SK-N-SH (cell line): ENCODE data around the gene MYH10. TPM values are rescaled to one million over a fixed set of nuclear protein-coding genes. Genes with fewer than 3 reads are reported as not detected.

Experiments used
- CTCF ChIA-PET: fragments of 300-600, 350-600 bp; formaldehyde crosslinking; extraction: SDS; loops from one replicate; lab custom pipeline; 2021; lab: Yijun Ruan, JAX
- POLR2A ChIA-PET: fragments of 350-600 bp; sonication (Branson Sonifier 250); formaldehyde crosslinking; extraction: SDS; loops from one replicate; lab custom pipeline; 2020; ENCODE audit warnings: antibody characterized with exemption, inconsistent platforms; lab: Yijun Ruan, JAX
- DNase-seq: peaks from one replicate; pipeline ENCODE4 v3.0.0; 2012
- H2AFZ ChIP-seq: fragments of 200-600 bp; sonication (generic); 2 replicates; pipeline ENCODE4 v1.8.1; 2016; ENCODE audit warnings: antibody characterized with exemption, mild to moderate bottlenecking, low read depth
- H3F3A ChIP-seq: fragments of 200-600 bp; sonication (generic); replicated peaks from 2 replicates; pipeline ENCODE3; 2016; ENCODE audit warnings: antibody characterized with exemption, mild to moderate bottlenecking; ENCODE audit not compliant: insufficient read depth
- H3K27ac ChIP-seq, 2 experiments: fragments of 200-500 bp in 1 of 2; fragments of 200-600 bp in 1 of 2; sonication (Bioruptor generic) in 1 of 2; sonication (generic), shearing (Covaris generic) in 1 of 2; 2 replicates each; pipeline versions ENCODE4 v1.5.1 to v1.6.1; 2014 to 2016; ENCODE audit warnings: low read depth in 2 of 2, inconsistent platforms in 1 of 2, low read length in 1 of 2, mild to moderate bottlenecking in 1 of 2, mixed read lengths in 1 of 2
- H3K27me3 ChIP-seq: fragments of 200-600 bp; sonication (generic), shearing (Covaris generic); 2 replicates; pipeline ENCODE4 v1.6.1; 2016; ENCODE audit warnings: mixed run types; ENCODE audit not compliant: insufficient read depth
- H3K36me3 ChIP-seq, 2 experiments: fragments of 200-500 bp in 1 of 2; fragments of 200-600 bp in 1 of 2; sonication (Bioruptor generic) in 1 of 2; sonication (generic) in 1 of 2; replicated peaks in 1 of 2; 2 replicates each; pipeline versions ENCODE3 to v1.5.1; 2014 to 2016; ENCODE audit warnings: low read length in 1 of 2, mild to moderate bottlenecking in 1 of 2; ENCODE audit not compliant: insufficient read depth in 2 of 2, control insufficient read depth in 1 of 2
- H3K4me1 ChIP-seq, 2 experiments: fragments of 200-500 bp in 1 of 2; fragments of 200-600 bp in 1 of 2; sonication (Bioruptor generic) in 1 of 2; sonication (generic), shearing (Covaris generic) in 1 of 2; 2 replicates each; pipeline versions ENCODE4 v1.5.1 to v1.6.1; 2014 to 2016; ENCODE audit warnings: low read depth in 1 of 2, low read length in 1 of 2, mixed run types in 1 of 2; ENCODE audit not compliant: insufficient read depth in 2 of 2, control insufficient read depth in 1 of 2
- H3K4me2 ChIP-seq: fragments of 200-600 bp; sonication (generic), shearing (Covaris generic); 2 replicates; pipeline ENCODE4 v1.6.1; 2017; ENCODE audit warnings: mixed run types
- H3K4me3 ChIP-seq, 2 experiments: fragments of 200-500 bp in 1 of 2; fragments of 200-600 bp in 1 of 2; sonication (Bioruptor generic) in 1 of 2; sonication (generic), shearing (Covaris generic) in 1 of 2; 2 replicates each; pipeline versions ENCODE4 v1.5.1 to v1.8.1; 2014 to 2016; ENCODE audit warnings: low read depth in 2 of 2, inconsistent platforms in 1 of 2, low read length in 1 of 2, mild to moderate bottlenecking in 1 of 2, mixed read lengths in 1 of 2, moderate library complexity in 1 of 2
- H3K79me2 ChIP-seq: fragments of 200-600 bp; sonication (generic); 2 replicates; pipeline ENCODE4 v1.8.1; 2017; ENCODE audit warnings: mild to moderate bottlenecking; ENCODE audit not compliant: insufficient read depth
- H3K9ac ChIP-seq: fragments of 200-600 bp; sonication (generic); 2 replicates; pipeline ENCODE4 v1.6.1; 2017; ENCODE audit warnings: mixed run types
- H3K9me2 ChIP-seq: fragments of 200-600 bp; sonication (generic); 2 replicates; pipeline ENCODE4 v1.6.1; 2017; ENCODE audit warnings: mixed run types
- H3K9me3 ChIP-seq: fragments of 200-600 bp; sonication (generic); 2 replicates; pipeline ENCODE4 v1.6.1; 2017; ENCODE audit warnings: mixed run types, mild to moderate bottlenecking, moderate library complexity
- H4K20me1 ChIP-seq: fragments of 200-600 bp; sonication (generic); 2 replicates; pipeline ENCODE4 v1.6.1; 2017; ENCODE audit warnings: mild to moderate bottlenecking, mixed run types; ENCODE audit not compliant: insufficient read depth
- FOXJ3 ChIP-seq: sonication (generic); formaldehyde crosslinking; IDR thresholded peaks from 2 replicates; pipeline ENCODE4 v1.5.1; 2020; ENCODE audit warnings: mild to moderate bottlenecking, missing genetic modification reagents
- FOXM1 ChIP-seq: IDR thresholded peaks from 2 replicates; pipeline ENCODE4 v1.4.0; 2012; ENCODE audit warnings: low read depth, mild to moderate bottlenecking
- GATA2 ChIP-seq: sonication (generic); formaldehyde crosslinking; IDR thresholded peaks from 2 replicates; pipeline ENCODE4 v1.5.0; 2020; ENCODE audit warnings: mild to moderate bottlenecking, missing genetic modification reagents
- JUND ChIP-seq: IDR thresholded peaks from 2 replicates; pipeline ENCODE4 v1.4.0; 2012
- MAX ChIP-seq: IDR thresholded peaks from 2 replicates; pipeline ENCODE4 v1.4.0; 2012; ENCODE audit warnings: low read depth
- MEF2A ChIP-seq: IDR thresholded peaks from 2 replicates; pipeline ENCODE4 v1.4.0; 2012; ENCODE audit warnings: low read depth, borderline replicate concordance
- MXI1 ChIP-seq: IDR thresholded peaks from 2 replicates; pipeline ENCODE4 v1.6.1; 2012; ENCODE audit warnings: mild to moderate bottlenecking, low read depth, low read length, improper control_type of control experiment
- NRF1 ChIP-seq: IDR thresholded peaks from 2 replicates; pipeline ENCODE4 v1.6.1; 2012; ENCODE audit warnings: low read depth, mild to moderate bottlenecking, low read length
- PBX3 ChIP-seq: IDR thresholded peaks from 2 replicates; pipeline ENCODE4; 2012
- RCOR1 ChIP-seq: fragments of 150-350 bp; IDR thresholded peaks from 2 replicates; pipeline ENCODE4 v1.6.1; 2017; ENCODE audit warnings: antibody characterized with exemption, low read length
- SIN3A ChIP-seq: IDR thresholded peaks from 2 replicates; pipeline ENCODE4 v1.6.1; 2012; ENCODE audit warnings: low read depth, mild to moderate bottlenecking, low read length, moderate library complexity, borderline replicate concordance
- ZBTB33 ChIP-seq: IDR thresholded peaks from 2 replicates; pipeline ENCODE4 v1.4.0; 2012; ENCODE audit warnings: low read depth, borderline replicate concordance
- WGBS: methylation state at CpG from one replicate; pipeline ENCODE4 v1.1.6; 2017; ENCODE audit warnings: low lambda C conversion rate; 5-methylcytosine and 5-hydroxymethylcytosine counted together
- polyA plus RNA-seq, 3 experiments: library from polyadenylated mRNA; depleted of rRNA; stranded (reverse); fragments of >200 nt; gene quantifications; 2 replicates each; pipeline ENCODE4 v1.2.3, GENCODE V29; 2012
- TF ChIP-seq, protein P1 (sequence below): IDR thresholded peaks from 2 replicates; pipeline ENCODE4 v1.4.0; 2012; ENCODE audit warnings: low read depth, borderline replicate concordance
- TF ChIP-seq, protein P2 (sequence below): fragments of 150-350 bp; IDR thresholded peaks from 2 replicates; pipeline ENCODE4 v1.6.1; 2017; ENCODE audit warnings: antibody characterized with exemption, low read length, low read depth, borderline replicate concordance

MYH10 gene
- polyA plus RNA-seq, 1 of the 3 experiments (the other 2 are of a cell fraction) = 64.2 TPM

DNA sequence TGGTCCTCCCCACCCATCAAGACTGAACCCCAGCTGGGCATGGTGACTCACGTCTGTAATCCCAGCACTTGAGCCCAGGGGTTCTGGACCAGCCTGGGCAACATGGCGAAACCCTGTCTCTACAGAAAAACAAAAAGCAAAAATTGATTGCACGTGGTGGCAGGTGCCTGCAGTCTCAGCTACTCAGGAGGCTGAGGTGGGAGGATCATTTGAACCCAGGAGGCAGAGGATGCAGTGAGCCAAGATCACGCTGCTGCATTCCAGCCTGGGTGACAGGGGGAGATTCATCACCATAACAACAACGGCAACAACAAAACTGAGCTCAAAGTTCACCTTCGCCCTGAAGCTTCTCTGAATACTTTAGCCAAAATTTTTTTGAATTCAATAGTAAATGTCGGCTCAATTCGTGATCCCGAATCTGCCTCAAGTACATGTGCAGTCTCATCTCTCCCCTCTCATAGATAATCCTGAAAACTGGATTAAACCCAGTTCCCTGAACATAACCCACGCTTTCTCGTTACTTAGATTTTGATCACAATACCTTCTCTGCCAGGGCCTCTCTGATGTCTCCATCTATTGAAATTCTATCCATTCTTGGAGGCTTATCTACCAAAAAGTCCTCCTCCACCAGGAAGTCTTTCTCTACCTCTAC, 13.5 kb upstream of the MYH10 start:
- Histone ChIP-seq H2AFZ (no peak overlapping the region), H3K4me1 (no peaks in the 10 kb centered on the region), H3K27ac (no peak overlapping the region), H3K79me2 (no peaks in the 10 kb centered on the region), H3K9ac (no peak overlapping the region), H3K36me3 (no peaks in the 10 kb centered on the region), H4K20me1 (no peaks in the 10 kb centered on the region), H3K9me3 (no peaks in the 10 kb centered on the region), H3K27me3 (0 out of 2 replicates have a peak, but pooled peaks cover 7% of the 10 kb centered on the region), H3F3A (no peaks in the 10 kb centered on the region), H3K4me3 (no peak overlapping the region), H3K4me2 (no peak overlapping the region), H3K9me2 (no peaks in the 10 kb centered on the region)
- DNase-seq = no peak
- TF ChIP-seq, protein P1, sequence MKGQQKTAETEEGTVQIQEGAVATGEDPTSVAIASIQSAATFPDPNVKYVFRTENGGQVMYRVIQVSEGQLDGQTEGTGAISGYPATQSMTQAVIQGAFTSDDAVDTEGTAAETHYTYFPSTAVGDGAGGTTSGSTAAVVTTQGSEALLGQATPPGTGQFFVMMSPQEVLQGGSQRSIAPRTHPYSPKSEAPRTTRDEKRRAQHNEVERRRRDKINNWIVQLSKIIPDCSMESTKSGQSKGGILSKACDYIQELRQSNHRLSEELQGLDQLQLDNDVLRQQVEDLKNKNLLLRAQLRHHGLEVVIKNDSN = no peak
- TF ChIP-seq, protein P2, sequence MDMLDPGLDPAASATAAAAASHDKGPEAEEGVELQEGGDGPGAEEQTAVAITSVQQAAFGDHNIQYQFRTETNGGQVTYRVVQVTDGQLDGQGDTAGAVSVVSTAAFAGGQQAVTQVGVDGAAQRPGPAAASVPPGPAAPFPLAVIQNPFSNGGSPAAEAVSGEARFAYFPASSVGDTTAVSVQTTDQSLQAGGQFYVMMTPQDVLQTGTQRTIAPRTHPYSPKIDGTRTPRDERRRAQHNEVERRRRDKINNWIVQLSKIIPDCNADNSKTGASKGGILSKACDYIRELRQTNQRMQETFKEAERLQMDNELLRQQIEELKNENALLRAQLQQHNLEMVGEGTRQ = no peak
- TF ChIP-seq NRF1 (no peak), MEF2A (no peak), PBX3 (no peak), ZBTB33 (no peak), RCOR1 (no peak), SIN3A (no peak), JUND (no peak), MAX (no peak), GATA2 (CRISPR knock-in tag) (no peak)
- 70% methylated on average over 11 of the region's 11 CpGs for WGBS
- ChIA-PET POLR2A (no interaction called here), CTCF (interaction anchor here (0.7 to 1.0 kb wide), 2 partner anchors 13 to 30 kb away, joined by 3 to 4 read pairs; no protein-coding TSS in a partner anchor)

DNA sequence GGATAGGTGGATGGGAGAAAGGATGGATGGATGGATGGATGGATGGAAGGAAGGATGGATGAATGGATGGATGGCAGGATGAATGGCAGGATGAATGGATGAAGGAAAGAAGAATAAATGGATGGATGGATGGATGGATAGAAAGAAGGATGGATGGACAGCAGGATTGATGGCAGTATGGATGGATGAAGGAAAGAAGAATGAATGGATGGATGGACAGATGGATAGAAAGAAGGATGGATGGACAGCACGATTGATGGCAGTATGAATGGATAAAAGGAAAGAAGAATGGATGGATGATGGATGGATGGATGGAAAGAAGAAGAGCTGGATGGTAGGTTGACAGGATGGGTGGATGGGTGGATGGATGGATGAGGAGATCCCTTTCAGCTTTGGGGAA, 9.2 kb upstream of the MYH10 start:
- CTCF ChIA-PET = interaction anchor here (0.9 kb wide), 1 partner anchor 9 kb away, joined by 3 read pairs; the partner anchor contains the start of gene MYH10
- POLR2A ChIA-PET = no interaction called here
- H3K4me3 ChIP-seq = no peak overlapping the region
- H4K20me1 ChIP-seq = no peaks in the 10 kb centered on the region
- TF ChIP-seq RCOR1 (no peak), FOXM1 (no peak), MEF2A (no peak), FOXJ3 (no peak), MXI1 (no peak)
- H3K27me3 ChIP-seq = 0 out of 2 replicates have a peak, but pooled peaks cover 7% of the 10 kb centered on the region
- H3K36me3 ChIP-seq = no peaks in the 10 kb centered on the region
- 13% methylated on average over 1 of the region's 1 CpG for WGBS
- no peak for DNase-seq
- no peak overlapping the region for H3K9ac ChIP-seq
- H3F3A ChIP-seq = no peaks in the 10 kb centered on the region
- H3K4me1 ChIP-seq = no peaks in the 10 kb centered on the region
- H3K79me2 ChIP-seq = no peaks in the 10 kb centered on the region
- H3K4me2 ChIP-seq = no peak overlapping the region
- H3K9me3 ChIP-seq = no peaks in the 10 kb centered on the region
- no peaks in the 10 kb centered on the region for H3K9me2 ChIP-seq
- H2AFZ ChIP-seq = no peak overlapping the region
- no peak overlapping the region for H3K27ac ChIP-seq
